GM19099 (cell line): ENCODE data around the gene CNIH3.

ENCODE experiments used
- POLR2A ChIP-seq: IDR thresholded peaks from 3 replicates; pipeline ENCODE4 v1.6.1; 2011; ENCODE audit warnings: low read depth; ENCODE audit not compliant: insufficient read length; ENCODE audit errors: extremely low read depth

The CNIH3 gene

DNA sequence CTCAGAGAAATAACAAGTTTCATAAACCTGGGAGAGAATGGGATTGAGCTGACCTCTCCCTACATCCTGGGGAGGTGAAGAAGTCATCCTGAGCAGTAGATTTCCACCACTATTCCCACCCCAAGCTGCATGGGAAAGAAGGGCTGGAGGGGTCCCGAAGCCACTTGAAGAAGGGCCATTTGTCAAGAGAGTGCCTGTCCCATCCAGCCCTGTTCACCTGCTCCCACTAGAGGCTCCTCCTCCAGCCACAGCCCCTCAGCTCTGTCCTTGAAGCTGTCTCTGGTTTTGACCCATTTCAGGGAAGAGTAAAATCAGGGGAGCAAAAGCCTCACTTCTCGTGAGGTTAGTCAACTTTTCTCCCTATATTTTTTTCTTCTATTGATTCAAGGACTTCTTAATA, 157.5 kb downstream of the CNIH3 start:
- no peak for TF ChIP-seq POLR2A

- TF ChIP-seq POLR2A, result no peak
Measured at GRCh38 chr1:224774378-224774777, 158.3 kb downstream of the CNIH3 start.

DNA sequence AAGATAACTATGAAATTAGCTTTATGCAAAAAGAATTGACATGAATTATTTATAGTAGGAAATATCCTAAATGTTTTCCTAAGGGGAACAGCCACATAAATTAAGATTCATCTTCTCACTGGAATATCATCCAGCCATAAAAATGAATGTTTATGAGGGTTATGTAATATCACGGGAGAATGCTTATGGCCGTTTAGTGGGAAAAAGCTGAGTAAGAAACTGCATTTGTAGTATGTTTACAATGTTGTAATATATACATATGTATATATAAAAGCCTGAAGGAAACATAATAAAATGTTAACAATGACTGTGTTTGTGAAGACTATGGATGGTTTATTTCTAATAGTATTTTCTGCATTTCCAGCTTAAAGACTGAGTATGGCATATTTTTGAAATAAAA, 161.1 kb downstream of the CNIH3 start:
- TF ChIP-seq POLR2A, result no peak

DNA sequence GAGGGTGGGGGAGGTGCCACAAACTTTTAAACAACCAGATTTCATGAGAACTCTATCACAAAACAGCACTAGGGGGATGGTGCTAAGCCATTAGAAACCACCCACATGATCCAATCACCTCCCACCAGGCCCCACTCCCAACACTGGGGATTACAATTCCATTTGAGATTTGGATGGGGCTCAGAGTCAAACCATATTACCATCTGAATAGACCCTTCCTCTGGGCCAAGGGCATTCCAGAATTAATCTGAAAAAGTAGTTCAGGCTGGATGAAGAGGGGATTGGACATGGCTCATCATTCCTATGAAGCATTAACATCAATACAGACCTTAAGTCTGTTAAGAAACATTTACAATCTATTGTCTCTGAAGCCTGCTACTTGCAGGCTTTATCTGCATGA, 163.4 kb downstream of the CNIH3 start:
- TF ChIP-seq POLR2A, result no peak

DNA sequence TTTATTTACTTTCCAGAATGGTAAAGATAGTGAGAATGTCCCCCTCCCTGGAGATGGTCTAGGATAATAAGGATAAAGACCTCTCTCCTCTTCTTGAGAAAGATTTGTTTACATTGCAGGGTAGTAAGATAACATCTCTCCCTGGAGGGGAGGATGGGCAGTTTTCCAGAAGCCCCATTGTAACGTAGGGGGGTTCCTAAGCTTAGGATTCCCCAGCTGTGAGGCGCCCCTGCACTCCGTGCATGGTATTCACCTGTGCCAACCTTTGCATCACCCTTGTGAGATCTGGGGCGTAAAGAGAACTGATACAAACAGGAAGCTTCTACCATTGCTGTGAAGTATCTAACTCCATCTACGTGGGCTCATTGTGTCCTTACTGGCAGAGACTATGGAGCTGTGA, 164.6 kb downstream of the CNIH3 start:
- TF ChIP-seq POLR2A, result no peak

GRCh38 chr1:224781800-224782199, 165.7 kb downstream of the CNIH3 start:
- TF ChIP-seq POLR2A, result no peak

GRCh38 chr1:224782281-224783000, 166.3 kb downstream of the CNIH3 start:
- TF ChIP-seq POLR2A, result no peak

DNA sequence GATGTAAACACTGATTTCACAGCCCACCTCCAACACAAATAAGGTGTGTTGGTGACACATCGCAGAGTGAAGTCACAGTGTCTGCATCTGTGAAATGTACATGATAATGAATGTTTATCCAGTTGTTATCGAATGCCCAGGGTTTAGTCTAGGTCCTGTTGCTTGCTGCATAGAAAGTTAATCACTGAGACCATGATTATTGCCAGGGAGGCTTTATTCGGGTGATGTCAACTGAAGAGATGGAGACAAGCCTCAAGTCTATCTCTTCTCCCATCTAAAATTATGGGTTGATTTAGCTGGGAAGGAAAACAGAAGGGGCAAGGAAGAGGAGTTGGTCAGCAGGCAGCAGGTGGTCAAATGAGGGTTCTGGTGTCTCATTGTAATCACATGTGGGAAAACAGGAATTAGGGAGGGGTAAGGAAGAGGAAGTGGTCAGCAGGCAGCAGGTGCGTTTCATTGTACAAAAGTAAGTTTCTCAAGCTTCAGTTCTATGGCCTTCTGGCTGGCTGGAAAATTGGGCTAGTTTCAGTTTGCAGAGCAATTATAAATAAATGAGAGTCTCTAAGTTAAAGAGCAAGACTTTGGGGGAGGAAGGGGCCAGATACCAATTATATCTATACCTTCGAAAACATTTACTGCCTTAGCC, 167.0 kb downstream of the CNIH3 start:
- no peak for TF ChIP-seq POLR2A

- TF ChIP-seq POLR2A, result no peak
Measured at GRCh38 chr1:224784265-224785039, 168.3 kb downstream of the CNIH3 start.

DNA sequence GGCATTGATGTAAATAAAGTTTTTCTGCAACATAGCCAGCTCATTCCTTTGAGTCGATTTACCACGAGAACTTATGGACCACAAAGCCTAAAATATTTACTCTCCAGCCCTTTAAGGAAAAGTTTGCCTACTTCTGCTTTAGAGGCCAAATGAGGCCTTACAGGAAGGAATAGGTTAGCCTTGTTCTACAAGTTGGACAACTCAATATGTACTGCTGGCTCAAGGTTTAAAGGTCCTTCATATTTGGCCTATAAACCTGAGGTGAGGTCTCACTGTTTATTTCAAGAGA, 168.9 kb downstream of the CNIH3 start:
- no peak for TF ChIP-seq POLR2A

DNA sequence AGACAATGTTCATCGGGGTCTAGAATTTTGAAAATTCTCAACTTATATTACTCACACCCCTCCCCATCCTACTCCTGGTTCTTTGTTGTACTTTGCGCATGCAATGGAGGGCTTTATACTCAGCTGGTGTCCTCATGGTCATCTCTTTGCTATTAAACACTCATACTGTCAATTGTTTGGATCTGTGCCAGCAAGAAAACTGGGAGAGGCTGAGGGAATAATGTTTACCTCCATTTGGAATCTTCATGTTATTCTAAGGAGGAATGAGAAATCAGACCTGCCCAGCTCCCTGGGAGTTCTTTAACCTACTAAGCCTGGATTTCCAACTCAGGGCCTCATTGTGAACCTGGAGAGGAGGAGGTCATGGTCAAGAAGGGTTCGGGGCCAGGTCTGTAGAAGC, 169.5 kb downstream of the CNIH3 start:
- no peak for TF ChIP-seq POLR2A

DNA sequence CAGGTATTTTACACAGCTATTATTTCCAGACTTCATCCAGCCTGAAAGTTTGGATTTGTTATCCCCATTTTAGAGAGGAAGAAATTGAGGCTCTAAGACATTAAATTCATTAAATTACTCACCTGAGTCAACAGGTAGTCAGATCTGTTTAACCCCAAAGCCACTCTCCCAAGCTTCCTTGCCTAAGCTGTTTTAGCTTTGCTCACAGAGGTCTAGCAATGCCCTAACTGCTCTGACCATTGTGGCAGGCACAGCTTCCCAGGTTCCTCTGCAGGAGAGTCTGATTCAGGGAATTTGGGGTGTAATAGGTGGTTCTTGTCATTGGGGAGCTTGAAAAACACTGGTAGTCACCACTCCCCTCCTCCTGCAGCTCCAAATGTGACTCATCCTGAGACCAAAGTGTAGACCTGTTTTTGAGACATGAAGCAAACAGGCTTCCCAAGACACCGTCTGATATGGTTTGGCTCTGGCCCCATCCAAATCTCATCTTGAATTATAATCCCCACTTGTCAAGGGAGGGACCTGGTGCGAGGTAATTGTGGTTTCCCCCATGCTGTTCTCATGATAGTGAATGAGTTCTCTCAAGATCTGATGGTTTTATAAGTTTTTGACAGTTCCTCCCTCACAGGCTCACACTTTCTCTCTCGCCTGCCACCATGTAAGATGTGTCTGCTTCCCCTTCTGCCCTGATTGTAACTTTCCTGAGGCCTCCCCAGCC, 170.6 kb downstream of the CNIH3 start:
- TF ChIP-seq POLR2A, result no peak

DNA sequence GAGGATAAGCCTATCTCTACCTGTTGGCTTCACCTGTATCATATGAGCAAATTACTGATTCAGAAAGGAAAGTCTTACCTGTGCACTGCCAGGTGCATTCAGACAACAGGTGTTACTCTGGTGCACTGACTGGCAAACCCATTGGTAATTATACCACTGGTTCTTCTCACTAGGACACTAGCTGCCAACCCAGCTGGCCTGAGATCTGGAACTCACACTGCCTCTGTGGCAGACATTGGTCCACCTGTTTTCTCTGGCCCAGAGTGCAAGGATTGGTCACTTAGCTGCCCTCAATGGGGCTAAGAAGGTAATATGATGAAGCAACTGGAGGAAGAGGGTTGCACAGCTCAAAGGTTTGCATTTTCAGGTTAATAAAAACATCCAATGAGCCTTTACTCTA, 173.2 kb downstream of the CNIH3 start:
- no peak for TF ChIP-seq POLR2A
